ENCODE data around the gene DOCK2. TPM values are rescaled to one million over a fixed set of nuclear protein-coding genes. Genes with fewer than 3 reads are reported as not detected.

The DOCK2 gene
- total RNA-seq, 1 experiment from 2014 or later, result 0.26 TPM

GRCh38 chr5:169719360-169720314 lies 82.6 kb downstream of the DOCK2 start:
- H2AFZ ChIP-seq (ENCODE audit: low read length), result no peak overlapping the region
- H3K9ac ChIP-seq (ENCODE audit: low read length), result no peak overlapping the region
- H3K4me1 ChIP-seq (ENCODE audit: insufficient read depth, low read length), result peaks cover 24% of the 10 kb centered on the region
- H3K79me2 ChIP-seq (ENCODE audit: low read length), result no peaks in the 10 kb centered on the region
- no peaks in the 10 kb centered on the region for H4K20me1 ChIP-seq (ENCODE audit: low read length)
- no peak overlapping the region for H3K4me2 ChIP-seq (ENCODE audit: low read length)
- H3K27me3 ChIP-seq (ENCODE audit: low read length), result no peaks in the 10 kb centered on the region
- H3K9me2 ChIP-seq (replicated peaks; ENCODE audit: low read length), result no peaks in the 10 kb centered on the region
- no peak for TF ChIP-seq CTCF (conservative IDR thresholded peaks at IDR 0.05; ENCODE audit: low read depth, low read length)
- no peak for TF ChIP-seq EZH2phosphoT487 (IDR thresholded peaks at IDR 0.05; ENCODE audit: borderline replicate concordance, low read length)
- no peak for TF ChIP-seq EZH2 (IDR thresholded peaks at IDR 0.05; ENCODE audit: low read length, unreplicated experiment)
- H3K36me3 ChIP-seq (ENCODE audit: low read depth, low read length), result no peaks in the 10 kb centered on the region
- POLR2A ChIA-PET (ENCODE audit: unreplicated experiment), result no interaction called here
- DNase-seq (no peak), ATAC-seq (no peak)
- H3F3A ChIP-seq (ENCODE audit: low read length, unreplicated experiment), result no peaks in the 10 kb centered on the region
- intact Hi-C loops (cut with micrococcal nuclease), result loop anchor here (5.0 kb wide), 1 partner anchor 263 kb away; the partner anchor contains the start of gene INSYN2B
- no peak overlapping the region for H3K27ac ChIP-seq (ENCODE audit: low read length)
- H3K4me3 ChIP-seq (ENCODE audit: low read length), result no peak overlapping the region
- CTCF ChIA-PET, result no interaction called here
- BruUV-seq (replicated peaks), result no TSS peak
- no peaks in the 10 kb centered on the region for H3K9me3 ChIP-seq (ENCODE audit: low read length)

GRCh38 chr5:169721771-169722170 lies 84.7 kb downstream of the DOCK2 start:
- H3K9ac ChIP-seq (ENCODE audit: low read length), result no peak overlapping the region
- no TSS peak for BruUV-seq (replicated peaks)
- no peak for TF ChIP-seq EZH2phosphoT487 (IDR thresholded peaks at IDR 0.05; ENCODE audit: borderline replicate concordance, low read length)
- peak; percentile 31; the same call in 1 of the 2 replicates for TF ChIP-seq CTCF (conservative IDR thresholded peaks at IDR 0.05; ENCODE audit: low read depth, low read length)
- no peak overlapping the region for H2AFZ ChIP-seq (ENCODE audit: low read length)
- no peak overlapping the region for H3K4me2 ChIP-seq (ENCODE audit: low read length)
- no peaks in the 10 kb centered on the region for H4K20me1 ChIP-seq (ENCODE audit: low read length)
- no peaks in the 10 kb centered on the region for H3K36me3 ChIP-seq (ENCODE audit: low read depth, low read length)
- no peaks in the 10 kb centered on the region for H3K79me2 ChIP-seq (ENCODE audit: low read length)
- DNase-seq, result no peak
- intact Hi-C loops (cut with micrococcal nuclease), result no loop called here
- H3F3A ChIP-seq (ENCODE audit: low read length, unreplicated experiment), result no peaks in the 10 kb centered on the region
- POLR2A ChIA-PET (ENCODE audit: unreplicated experiment), result no interaction called here
- no peaks in the 10 kb centered on the region for H3K9me2 ChIP-seq (replicated peaks; ENCODE audit: low read length)
- no peak for ATAC-seq
- H3K4me1 ChIP-seq (ENCODE audit: insufficient read depth, low read length), result peaks cover 14% of the 10 kb centered on the region
- no peak overlapping the region for H3K4me3 ChIP-seq (ENCODE audit: low read length)
- no peaks in the 10 kb centered on the region for H3K27me3 ChIP-seq (ENCODE audit: low read length)
- CTCF ChIA-PET, result no interaction called here
- H3K9me3 ChIP-seq (ENCODE audit: low read length), result no peaks in the 10 kb centered on the region
- no peak overlapping the region for H3K27ac ChIP-seq (ENCODE audit: low read length)

Measured in PC-3 (cell line).